GM23338 (cell line): ENCODE results near the gene BBS10. TPM values are rescaled to one million over a fixed set of nuclear protein-coding genes. Genes with fewer than 3 reads are reported as not detected.

Experiments
- ATAC-seq: fragments of 200-7000 bp; cut with Tn5 transposase; 3 replicates; pipeline ENCODE4 v1.9.1; 2020
- DNase-seq: peaks from one replicate; pipeline ENCODE4 v3.0.0-alpha.2; 2015; ENCODE audit warnings: low spot score
- H2AFZ ChIP-seq: fragments of 200-600 bp; sonication (generic); 2 replicates; pipeline ENCODE4 v1.8.0; 2016; ENCODE audit warnings: antibody characterized with exemption, mild to moderate bottlenecking, moderate library complexity
- H3F3A ChIP-seq: fragments of 200-600 bp; sonication (generic); replicated peaks from 2 replicates; pipeline ENCODE4 v1.8.0; 2017; ENCODE audit warnings: antibody characterized with exemption, mixed run types, low read depth
- H3K27ac ChIP-seq: fragments of 200-600 bp; sonication (generic); 2 replicates; pipeline ENCODE4 v1.6.1; 2016; ENCODE audit warnings: low read depth
- H3K27me3 ChIP-seq: fragments of 200-600 bp; sonication (generic); 2 replicates; pipeline ENCODE4 v1.8.0; 2016; ENCODE audit warnings: mild to moderate bottlenecking, mixed run types, moderate library complexity; ENCODE audit not compliant: insufficient read depth
- H3K36me3 ChIP-seq: fragments of 200-600 bp; sonication (generic); 2 replicates; pipeline ENCODE4 v1.8.0; 2016; ENCODE audit warnings: mild to moderate bottlenecking; ENCODE audit not compliant: insufficient read depth
- H3K4me1 ChIP-seq: fragments of 200-600 bp; sonication (generic); 2 replicates; pipeline ENCODE4 v1.8.0; 2016; ENCODE audit warnings: mild to moderate bottlenecking, moderate library complexity; ENCODE audit not compliant: insufficient read depth
- H3K4me2 ChIP-seq: fragments of 200-600 bp; sonication (generic); 2 replicates; pipeline ENCODE4 v1.7.1; 2017; ENCODE audit warnings: mixed run types
- H3K4me3 ChIP-seq: fragments of 200-600 bp; sonication (generic); 2 replicates; pipeline ENCODE4 v1.6.1; 2016; ENCODE audit warnings: mixed run types
- H3K79me2 ChIP-seq: fragments of 200-600 bp; sonication (generic); replicated peaks from 2 replicates; pipeline ENCODE4 v1.8.0; 2017; ENCODE audit warnings: mild to moderate bottlenecking; ENCODE audit not compliant: insufficient read depth
- H3K9me2 ChIP-seq: fragments of 200-600 bp; sonication (generic); 2 replicates; pipeline ENCODE4 v1.8.0; 2017; ENCODE audit not compliant: insufficient read depth
- H4K20me1 ChIP-seq: fragments of 200-600 bp; sonication (generic); replicated peaks from 2 replicates; pipeline ENCODE4 v1.8.0; 2017; ENCODE audit warnings: mild to moderate bottlenecking; ENCODE audit not compliant: insufficient read depth
- H3K27ac Mint-ChIP-seq: 2 replicates; pipeline ENCODE4 v1.8.0; 2020; ENCODE audit warnings: inconsistent platforms, mild to moderate bottlenecking, moderate library complexity, mixed read lengths
- H3K27me3 Mint-ChIP-seq: 3 replicates; pipeline ENCODE4 v1.8.0; 2022; ENCODE audit warnings: low read depth, mild to moderate bottlenecking, moderate library complexity, mixed read lengths, inconsistent platforms; ENCODE audit not compliant: insufficient read depth, poor library complexity
- H3K36me3 Mint-ChIP-seq: 3 replicates; pipeline ENCODE4 v1.8.0; 2021; ENCODE audit warnings: low read depth, mild to moderate bottlenecking, inconsistent platforms, moderate library complexity, mixed read lengths
- H3K4me1 Mint-ChIP-seq: 3 replicates; pipeline ENCODE4 v1.8.0; 2020; ENCODE audit warnings: mild to moderate bottlenecking, inconsistent platforms, mixed read lengths
- H3K4me3 Mint-ChIP-seq: 3 replicates; pipeline ENCODE4 v1.8.0; 2021; ENCODE audit warnings: moderate library complexity, mild to moderate bottlenecking, inconsistent platforms, mixed read lengths
- H3K9me3 Mint-ChIP-seq: 3 replicates; pipeline ENCODE4 v1.8.0; 2020; ENCODE audit warnings: moderate library complexity, mild to moderate bottlenecking, inconsistent platforms, mixed read lengths
- CREB1 ChIP-seq: fragments of 250-450 bp; sonication (Bioruptor Pico); IDR thresholded peaks from 2 replicates; pipeline ENCODE4 v1.5.0; 2020; ENCODE audit warnings: low read depth, mild to moderate bottlenecking, moderate library complexity
- ETS1 ChIP-seq: IDR thresholded peaks from 2 replicates; pipeline ENCODE4 v1.6.1; 2016; ENCODE audit warnings: antibody characterized with exemption
- EZH2 ChIP-seq: fragments of 200-600 bp; sonication (generic); IDR thresholded peaks from one replicate; pipeline ENCODE4 v1.8.0; 2017; ENCODE audit warnings: antibody characterized with exemption, mild to moderate bottlenecking, low read depth; ENCODE audit not compliant: unreplicated experiment
- EZH2phosphoT487 ChIP-seq: fragments of 200-600 bp; sonication (generic); IDR thresholded peaks from one replicate; pipeline ENCODE4 v1.8.1; 2018; ENCODE audit warnings: antibody characterized with exemption; ENCODE audit not compliant: unreplicated experiment
- NANOG ChIP-seq: IDR thresholded peaks from 2 replicates; pipeline ENCODE4 v1.6.1; 2016; ENCODE audit warnings: antibody characterized with exemption, borderline replicate concordance
- STAT1 ChIP-seq: IDR thresholded peaks from one replicate; pipeline ENCODE4 v1.6.1; 2016; ENCODE audit warnings: antibody characterized with exemption; ENCODE audit not compliant: unreplicated experiment
- ZNF114 ChIP-seq: fragments of 250-450 bp; sonication (Bioruptor Pico); IDR thresholded peaks from 2 replicates; pipeline ENCODE4 v1.5.0; 2020; ENCODE audit warnings: mild to moderate bottlenecking, moderate library complexity
- ZNF331 ChIP-seq: fragments of 250-450 bp; sonication (Bioruptor Pico); IDR thresholded peaks from 2 replicates; pipeline ENCODE4 v1.5.0; 2020; ENCODE audit warnings: low read depth, mild to moderate bottlenecking, moderate library complexity
- ZNF462 ChIP-seq: fragments of 250-450 bp; sonication (Bioruptor Pico); IDR thresholded peaks from 2 replicates; pipeline ENCODE4 v1.5.0; 2020; ENCODE audit warnings: mild to moderate bottlenecking, moderate library complexity
- polyA plus RNA-seq: library from polyadenylated mRNA; unstranded; fragments of >200 nt; fragmentation: Nextera tagmentation; extraction: Ambion mirVana; gene quantifications from 2 replicates; pipeline ENCODE4 v1.2.1, GENCODE V29; 2016
- total RNA-seq: library from RNA; depleted of rRNA; stranded (reverse); fragments of >200 nt; shearing (Covaris generic); gene quantifications from 2 replicates; pipeline ENCODE4 v1.2.3, GENCODE V29; 2014
- TF ChIP-seq, protein P1 (sequence below): IDR thresholded peaks from one replicate; pipeline ENCODE4 v1.6.1; 2018; ENCODE audit warnings: antibody characterized with exemption; ENCODE audit not compliant: unreplicated experiment

BBS10 gene
- total and polyA plus RNA-seq, 2 experiments from 2014 or later = 5.2 to 12.8 TPM

GRCh38 chr12:76332606-76333005 lies 15.6 kb downstream of the BBS10 start:
- Histone ChIP-seq H3K27me3 (no peaks in the 10 kb centered on the region), H3K27ac (no peak overlapping the region), H3K4me2 (no peak overlapping the region), H4K20me1 (no peaks in the 10 kb centered on the region), H3K79me2 (no peaks in the 10 kb centered on the region), H3K4me3 (no peak overlapping the region), H3F3A (no peaks in the 10 kb centered on the region), H3K4me1 (no peaks in the 10 kb centered on the region), H2AFZ (no peak overlapping the region), H3K9me2 (0 out of 2 replicates have a peak, but pooled peaks cover 3% of the 10 kb centered on the region), H3K36me3 (no peaks in the 10 kb centered on the region; the same call in 1 of the 2 replicates)
- Mint-ChIP-seq H3K27ac (no peak overlapping the region), H3K36me3 (no peaks in the 10 kb centered on the region; the same call in 2 of the 3 replicates), H3K9me3 (peaks cover 15% of the 10 kb centered on the region; the same call in 2 of the 3 replicates), H3K4me3 (no peak overlapping the region), H3K27me3 (peaks cover 7% of the 10 kb centered on the region), H3K4me1 (no peaks in the 10 kb centered on the region)
- TF ChIP-seq ETS1 = no peak
- TF ChIP-seq ZNF114 = no peak
- no peak for TF ChIP-seq ZNF462 (CRISPR knock-in tag)
- TF ChIP-seq EZH2phosphoT487 = no peak
- TF ChIP-seq NANOG = no peak
- no peak for TF ChIP-seq CREB1 (CRISPR knock-in tag)
- no peak for TF ChIP-seq STAT1
- TF ChIP-seq, protein P1, sequence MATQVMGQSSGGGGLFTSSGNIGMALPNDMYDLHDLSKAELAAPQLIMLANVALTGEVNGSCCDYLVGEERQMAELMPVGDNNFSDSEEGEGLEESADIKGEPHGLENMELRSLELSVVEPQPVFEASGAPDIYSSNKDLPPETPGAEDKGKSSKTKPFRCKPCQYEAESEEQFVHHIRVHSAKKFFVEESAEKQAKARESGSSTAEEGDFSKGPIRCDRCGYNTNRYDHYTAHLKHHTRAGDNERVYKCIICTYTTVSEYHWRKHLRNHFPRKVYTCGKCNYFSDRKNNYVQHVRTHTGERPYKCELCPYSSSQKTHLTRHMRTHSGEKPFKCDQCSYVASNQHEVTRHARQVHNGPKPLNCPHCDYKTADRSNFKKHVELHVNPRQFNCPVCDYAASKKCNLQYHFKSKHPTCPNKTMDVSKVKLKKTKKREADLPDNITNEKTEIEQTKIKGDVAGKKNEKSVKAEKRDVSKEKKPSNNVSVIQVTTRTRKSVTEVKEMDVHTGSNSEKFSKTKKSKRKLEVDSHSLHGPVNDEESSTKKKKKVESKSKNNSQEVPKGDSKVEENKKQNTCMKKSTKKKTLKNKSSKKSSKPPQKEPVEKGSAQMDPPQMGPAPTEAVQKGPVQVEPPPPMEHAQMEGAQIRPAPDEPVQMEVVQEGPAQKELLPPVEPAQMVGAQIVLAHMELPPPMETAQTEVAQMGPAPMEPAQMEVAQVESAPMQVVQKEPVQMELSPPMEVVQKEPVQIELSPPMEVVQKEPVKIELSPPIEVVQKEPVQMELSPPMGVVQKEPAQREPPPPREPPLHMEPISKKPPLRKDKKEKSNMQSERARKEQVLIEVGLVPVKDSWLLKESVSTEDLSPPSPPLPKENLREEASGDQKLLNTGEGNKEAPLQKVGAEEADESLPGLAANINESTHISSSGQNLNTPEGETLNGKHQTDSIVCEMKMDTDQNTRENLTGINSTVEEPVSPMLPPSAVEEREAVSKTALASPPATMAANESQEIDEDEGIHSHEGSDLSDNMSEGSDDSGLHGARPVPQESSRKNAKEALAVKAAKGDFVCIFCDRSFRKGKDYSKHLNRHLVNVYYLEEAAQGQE = no peak
- TF ChIP-seq ZNF331 (CRISPR knock-in tag) = no peak
- no peak for TF ChIP-seq EZH2
- DNase-seq (no peak), ATAC-seq (no peak)
